HG03521 (cell line): Measurements from ENCODE around the gene PALM3.

Source experiments
- ATAC-seq: cut with Tn5 transposase; IDR thresholded peaks from one replicate; pipeline ENCODE4 v1.9.1; 2021; ENCODE audit warnings: mild to moderate bottlenecking, moderate library complexity; ENCODE audit not compliant: unreplicated experiment

The PALM3 gene

DNA sequence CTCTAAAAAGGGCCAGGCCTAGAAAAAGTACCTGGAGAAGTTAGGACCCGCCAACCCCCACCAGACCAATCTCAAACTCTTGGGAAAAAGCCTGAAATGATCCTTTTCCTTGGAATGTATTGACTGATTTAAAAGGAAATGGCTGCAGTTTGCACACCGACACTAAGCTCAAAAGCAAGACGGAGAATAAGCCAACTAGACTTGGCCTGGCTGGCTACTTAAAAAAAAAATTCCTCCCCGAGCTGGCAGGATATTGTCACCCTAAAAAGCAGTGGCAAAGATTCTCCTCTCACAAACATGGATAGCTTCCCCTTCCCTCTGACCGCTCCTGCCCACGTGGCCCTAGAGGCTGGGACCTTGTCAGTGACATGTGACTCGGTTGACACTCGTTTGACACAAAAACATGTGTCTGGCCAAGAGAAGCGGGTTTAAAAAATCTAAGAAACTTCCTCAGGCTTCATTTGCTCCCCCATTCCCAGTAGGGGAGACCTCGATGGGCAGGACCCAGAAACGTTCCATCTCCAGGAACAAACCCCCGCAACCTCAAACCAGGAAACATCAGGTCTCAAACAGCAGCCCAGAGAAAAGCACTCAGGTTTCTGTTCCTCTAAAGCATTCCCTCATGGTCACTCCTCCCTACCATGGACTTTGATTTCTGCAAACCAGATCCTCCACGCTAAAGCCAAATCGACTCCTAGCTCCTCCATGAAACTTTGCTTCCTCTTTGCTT lies 57.1 kb downstream of the PALM3 start:
- no peak for ATAC-seq
